ENCODE measurements around the gene TYW5.

GRCh38 chr2:199922856-199923255 is 32.4 kb downstream of the TYW5 start:
- TF ChIP-seq POLR2AphosphoS5 (IDR thresholded peaks at IDR 0.05; ENCODE audit: low read depth, low read length) (no peak), POLR2A (IDR thresholded peaks at IDR 0.05; ENCODE audit: low read depth, low read length) (no peak), PAX5 (IDR thresholded peaks at IDR 0.05; ENCODE audit: insufficient read depth, low read length, severe bottlenecking) (no peak), POU2F2 (IDR thresholded peaks at IDR 0.05; ENCODE audit: low read depth, low read length) (no peak)
